Vagina (tissue), 2 donors: ENCODE measurements around the gene SMPD2. TPM values are rescaled to one million over a fixed set of nuclear protein-coding genes. Genes with fewer than 3 reads are reported as not detected.

ENCODE experiments used
- DNase-seq, 2 donors: peaks; one replicate each; pipeline ENCODE4 v3.0.0-alpha.2; 2017; ENCODE audit errors: extremely low spot score in 2 of 2
- H3K27ac ChIP-seq: fragments of 200-600 bp; sonication (generic); one replicate; pipeline ENCODE4 v1.5.1; 2019
- H3K27me3 ChIP-seq: fragments of 200-600 bp; sonication (generic); one replicate; pipeline ENCODE4 v1.5.1; 2019
- H3K36me3 ChIP-seq, 2 donors: fragments of 200-600 bp; sonication (generic); one replicate each; pipeline ENCODE4 v1.5.1; 2017 to 2019
- H3K4me1 ChIP-seq: fragments of 200-600 bp; sonication (generic); one replicate; pipeline ENCODE4 v1.5.1; 2019
- H3K4me3 ChIP-seq, 2 donors: fragments of 200-600 bp; sonication (generic); 1 replicate in 1 of 2; 2 replicates in 1 of 2; pipeline ENCODE4 v1.5.1; 2016 to 2019
- H3K9me3 ChIP-seq: fragments of 200-600 bp; sonication (generic); one replicate; pipeline ENCODE4 v1.5.1; 2019
- POLR2A ChIP-seq, 2 donors: fragments of 450-650 bp; IDR thresholded peaks; one replicate each; pipeline ENCODE4 v1.6.1; 2017; ENCODE audit warnings: antibody characterized with exemption in 2 of 2, mild to moderate bottlenecking in 2 of 2, moderate library complexity in 2 of 2
- POLR2AphosphoS5 ChIP-seq, 2 donors: sonication (generic); formaldehyde crosslinking; IDR thresholded peaks; one replicate each; pipeline ENCODE4 v1.9.0; 2017; ENCODE audit warnings: antibody characterized with exemption in 2 of 2, mild to moderate bottlenecking in 2 of 2, low read depth in 1 of 2; ENCODE audit not compliant: insufficient read depth in 1 of 2
- intact Hi-C: fragments of 100-400 bp; cut with DNase I; formaldehyde crosslinking; loops from one replicate; pipeline ENCODE4 v1.15.1; 2023
- total RNA-seq: library from RNA; depleted of rRNA; stranded (reverse); fragments of >200 nt; gene quantifications from one replicate; pipeline ENCODE4 v1.2.3, GENCODE V29; 2016
- TF ChIP-seq, protein P1 (sequence below), 3 experiments: fragments of 450-650 bp in 2 of 3; fragments of 200-600 bp in 1 of 3; sonication (generic) in 1 of 3; IDR thresholded peaks; one replicate each; pipeline ENCODE4 v1.5.1; 2017 to 2019; ENCODE audit warnings: antibody characterized with exemption in 3 of 3, mild to moderate bottlenecking in 2 of 3, moderate library complexity in 2 of 3

SMPD2 gene
- total RNA-seq, 1 donor from 2014 or later: 21.4 TPM

DNA sequence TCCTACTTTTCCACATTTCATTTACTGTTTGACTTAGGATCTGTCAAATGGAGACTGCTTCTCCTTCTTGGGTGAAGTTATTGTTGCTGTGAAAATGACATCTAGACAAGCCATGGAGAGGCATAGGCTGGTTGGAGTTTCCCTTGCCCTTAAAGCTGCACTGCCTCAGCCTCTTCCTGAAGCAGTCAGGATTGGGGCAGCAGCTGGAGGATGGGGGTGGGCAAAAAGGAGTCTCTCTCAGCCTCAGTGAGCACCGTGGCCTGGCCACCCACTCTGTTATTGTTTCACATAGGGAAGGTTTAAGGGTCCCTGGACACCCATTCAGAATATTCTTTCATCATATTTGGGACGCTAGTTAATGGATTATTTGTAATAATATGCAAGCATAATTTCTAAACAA lies 50.2 kb downstream of the SMPD2 start:
- Histone ChIP-seq H3K27ac (no peak overlapping the region), H3K27me3 (no peaks in the 10 kb centered on the region), H3K36me3 (no peaks in the 10 kb centered on the region), H3K9me3 (no peaks in the 10 kb centered on the region), H3K4me3 (no peak overlapping the region), H3K4me1 (no peaks in the 10 kb centered on the region)
- intact Hi-C loops: no loop called here
- no peak for TF ChIP-seq POLR2A (IDR thresholded peaks at IDR 0.05)
- TF ChIP-seq, protein P1, sequence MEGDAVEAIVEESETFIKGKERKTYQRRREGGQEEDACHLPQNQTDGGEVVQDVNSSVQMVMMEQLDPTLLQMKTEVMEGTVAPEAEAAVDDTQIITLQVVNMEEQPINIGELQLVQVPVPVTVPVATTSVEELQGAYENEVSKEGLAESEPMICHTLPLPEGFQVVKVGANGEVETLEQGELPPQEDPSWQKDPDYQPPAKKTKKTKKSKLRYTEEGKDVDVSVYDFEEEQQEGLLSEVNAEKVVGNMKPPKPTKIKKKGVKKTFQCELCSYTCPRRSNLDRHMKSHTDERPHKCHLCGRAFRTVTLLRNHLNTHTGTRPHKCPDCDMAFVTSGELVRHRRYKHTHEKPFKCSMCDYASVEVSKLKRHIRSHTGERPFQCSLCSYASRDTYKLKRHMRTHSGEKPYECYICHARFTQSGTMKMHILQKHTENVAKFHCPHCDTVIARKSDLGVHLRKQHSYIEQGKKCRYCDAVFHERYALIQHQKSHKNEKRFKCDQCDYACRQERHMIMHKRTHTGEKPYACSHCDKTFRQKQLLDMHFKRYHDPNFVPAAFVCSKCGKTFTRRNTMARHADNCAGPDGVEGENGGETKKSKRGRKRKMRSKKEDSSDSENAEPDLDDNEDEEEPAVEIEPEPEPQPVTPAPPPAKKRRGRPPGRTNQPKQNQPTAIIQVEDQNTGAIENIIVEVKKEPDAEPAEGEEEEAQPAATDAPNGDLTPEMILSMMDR (IDR thresholded peaks at IDR 0.05): no peak
- TF ChIP-seq POLR2AphosphoS5 (IDR thresholded peaks at IDR 0.05; ENCODE audit: insufficient read depth in 1 of 2, low read depth in 1 of 2): no peak
- peak; percentile 7 to 29 for DNase-seq

DNA sequence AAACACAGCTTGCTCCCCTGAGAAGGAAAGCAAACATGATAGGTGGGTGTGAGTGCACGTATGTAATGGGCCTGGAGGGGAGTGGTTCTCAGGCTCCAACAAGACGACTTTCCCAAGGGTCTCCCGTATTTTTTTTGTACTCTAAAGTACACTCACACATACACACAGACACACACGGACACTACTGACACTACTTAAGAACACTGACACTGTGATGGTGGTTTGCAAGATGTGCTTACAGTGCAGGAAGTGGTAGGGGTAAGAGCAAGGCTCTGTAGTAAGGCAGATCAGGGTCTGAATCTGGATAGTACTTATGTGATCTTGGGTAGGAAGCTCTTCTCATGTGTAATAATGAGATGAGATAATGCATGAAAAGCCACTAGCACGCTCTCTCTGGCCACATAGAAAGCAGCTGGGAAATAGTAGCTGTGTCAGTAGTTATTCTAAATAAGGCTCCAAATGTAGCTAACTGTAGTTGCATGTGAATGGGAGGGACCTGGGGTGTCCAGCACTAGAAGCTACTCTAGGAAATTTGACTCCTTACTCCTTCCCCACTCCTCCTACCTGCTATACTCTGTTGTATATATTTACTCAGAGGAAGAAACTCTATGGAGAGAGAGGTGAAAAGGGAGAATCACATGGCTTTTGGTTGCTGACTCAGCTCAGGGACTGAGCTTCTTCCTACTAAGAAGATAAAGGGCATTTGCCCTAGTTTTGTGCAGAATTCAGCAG lies 50.8 kb downstream of the SMPD2 start:
- Histone ChIP-seq H3K27ac (no peak overlapping the region), H3K4me1 (no peaks in the 10 kb centered on the region), H3K4me3 (no peak overlapping the region), H3K27me3 (no peaks in the 10 kb centered on the region), H3K36me3 (no peaks in the 10 kb centered on the region), H3K9me3 (no peaks in the 10 kb centered on the region)
- DNase-seq: peak; percentile 46 to 72
- TF ChIP-seq POLR2AphosphoS5 (IDR thresholded peaks at IDR 0.05; ENCODE audit: insufficient read depth in 1 of 2, low read depth in 1 of 2) (no peak), POLR2A (IDR thresholded peaks at IDR 0.05) (no peak)
- TF ChIP-seq, protein P1 (IDR thresholded peaks at IDR 0.05): no peak
- intact Hi-C loops: no loop called here

Other genes starting within 250 kb of the SMPD2 start
- gene CD164, start 58.3 kb upstream of the SMPD2 start, total RNA-seq: 115 TPM
- gene PPIL6, start 96 bp upstream of the SMPD2 start, total RNA-seq: 3.9 TPM
- 54.0 TPM for gene MICAL1, start 15.0 kb downstream of the SMPD2 start, total RNA-seq
- gene ZBTB24, start 42.5 kb downstream of the SMPD2 start, total RNA-seq: 6.6 TPM